Measurements from ENCODE around the gene TEN1. TPM values are rescaled to one million over a fixed set of nuclear protein-coding genes. Genes with fewer than 3 reads are reported as not detected.

The TEN1 gene
- total and polyA plus RNA-seq, 9 of the 15 experiments (the other 6 are each of a cell fraction or from before 2014, with no cell fraction given): 1.3 to 25.7 (median 10.1) TPM

DNA sequence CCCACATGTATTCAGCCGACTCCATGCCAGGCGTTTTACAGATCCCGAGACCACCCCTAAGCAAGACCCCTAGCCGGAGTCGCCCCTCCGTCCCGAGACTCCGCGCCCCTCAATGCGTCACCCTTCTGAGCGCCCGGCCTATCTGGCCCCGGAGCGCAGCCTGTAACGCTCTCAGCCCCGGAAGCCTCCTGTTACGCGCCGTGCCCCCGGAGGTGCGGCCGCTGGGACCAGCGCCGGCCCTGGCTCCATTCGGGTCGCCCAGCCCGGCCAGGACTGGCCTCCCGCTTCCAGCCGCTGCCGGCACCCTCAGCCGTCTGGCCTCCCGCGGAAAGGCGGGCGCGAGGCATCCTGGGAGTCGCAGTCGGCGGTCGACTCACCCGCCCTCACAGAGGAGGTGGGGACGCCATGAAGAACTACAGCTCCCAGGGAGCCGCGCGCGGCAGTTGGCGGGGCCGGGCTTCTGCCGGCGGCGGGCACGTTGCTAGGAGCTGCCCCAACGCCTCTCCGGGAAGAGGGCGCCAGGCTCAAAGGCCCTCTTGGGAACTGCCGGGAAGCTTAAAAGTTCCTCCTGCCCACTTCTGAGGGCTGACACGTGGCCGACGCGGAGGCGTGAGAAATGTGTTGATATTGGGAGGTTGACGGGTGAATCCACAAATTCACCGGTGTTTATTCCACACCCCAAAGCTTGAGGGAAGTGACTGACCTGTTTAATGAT, 38.2 kb upstream of the TEN1 start, which contains the start of gene FBF1 (continued):
- TF ChIP-seq HNRNPLL (IDR thresholded peaks at IDR 0.05; ENCODE audit: low read depth, low read length, poor library complexity, severe bottlenecking) (no peak), SMAD2 (IDR thresholded peaks at IDR 0.05; ENCODE audit: low read depth, low read length) (no peak), ZNF212 (CRISPR knock-in tag; IDR thresholded peaks at IDR 0.05) (no peak), ZNF197 (CRISPR knock-in tag; IDR thresholded peaks at IDR 0.05; ENCODE audit: low read depth) (0 out of 2 replicates have a peak, but pooled peaks have one; percentile 59), ZFPM2 (CRISPR knock-in tag; IDR thresholded peaks at IDR 0.05) (no peak), NR3C1 (CRISPR knock-in tag; IDR thresholded peaks at IDR 0.05) (peak; percentile 65; the same call in 1 of the 2 replicates), EHMT2 (IDR thresholded peaks at IDR 0.05) (no peak), WHSC1 (IDR thresholded peaks at IDR 0.05; ENCODE audit: low read length) (no peak), HDAC6 (IDR thresholded peaks at IDR 0.05; ENCODE audit: low read depth, low read length) (no peak), ZNF76 (CRISPR knock-in tag; IDR thresholded peaks at IDR 0.05; ENCODE audit: borderline replicate concordance) (0 out of 2 replicates have a peak, but pooled peaks have one; percentile 60), HDAC8 (tag; IDR thresholded peaks at IDR 0.05) (no peak), NCOA1 (IDR thresholded peaks at IDR 0.05; ENCODE audit: low read depth) (no peak), ESRRB (CRISPR knock-in tag; IDR thresholded peaks at IDR 0.05; ENCODE audit: borderline replicate concordance) (no peak), XRCC3 (IDR thresholded peaks at IDR 0.05) (no peak), ZNF644 (tag; IDR thresholded peaks at IDR 0.05; ENCODE audit: low read depth) (no peak), L3MBTL2 (IDR thresholded peaks at IDR 0.05) (peak; percentile 87), BMI1 (IDR thresholded peaks at IDR 0.05; ENCODE audit: low read length) (0 out of 2 replicates have a peak, but pooled peaks have one; percentile 43), ZNF124 (CRISPR knock-in tag; IDR thresholded peaks at IDR 0.05) (no peak), SRF (CRISPR knock-in tag; IDR thresholded peaks at IDR 0.05) (peak in 1 of 2 experiments; percentile 64; a peak in 3 of 4 replicates)
- TF ChIP-seq, protein P1, sequence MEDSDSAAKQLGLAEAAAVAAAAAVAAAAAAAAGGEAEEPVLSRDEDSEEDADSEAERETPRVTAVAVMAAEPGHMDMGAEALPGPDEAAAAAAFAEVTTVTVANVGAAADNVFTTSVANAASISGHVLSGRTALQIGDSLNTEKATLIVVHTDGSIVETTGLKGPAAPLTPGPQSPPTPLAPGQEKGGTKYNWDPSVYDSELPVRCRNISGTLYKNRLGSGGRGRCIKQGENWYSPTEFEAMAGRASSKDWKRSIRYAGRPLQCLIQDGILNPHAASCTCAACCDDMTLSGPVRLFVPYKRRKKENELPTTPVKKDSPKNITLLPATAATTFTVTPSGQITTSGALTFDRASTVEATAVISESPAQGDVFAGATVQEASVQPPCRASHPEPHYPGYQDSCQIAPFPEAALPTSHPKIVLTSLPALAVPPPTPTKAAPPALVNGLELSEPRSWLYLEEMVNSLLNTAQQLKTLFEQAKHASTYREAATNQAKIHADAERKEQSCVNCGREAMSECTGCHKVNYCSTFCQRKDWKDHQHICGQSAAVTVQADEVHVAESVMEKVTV (CRISPR knock-in tag; IDR thresholded peaks at IDR 0.05): no peak
- TF ChIP-seq, protein P2, sequence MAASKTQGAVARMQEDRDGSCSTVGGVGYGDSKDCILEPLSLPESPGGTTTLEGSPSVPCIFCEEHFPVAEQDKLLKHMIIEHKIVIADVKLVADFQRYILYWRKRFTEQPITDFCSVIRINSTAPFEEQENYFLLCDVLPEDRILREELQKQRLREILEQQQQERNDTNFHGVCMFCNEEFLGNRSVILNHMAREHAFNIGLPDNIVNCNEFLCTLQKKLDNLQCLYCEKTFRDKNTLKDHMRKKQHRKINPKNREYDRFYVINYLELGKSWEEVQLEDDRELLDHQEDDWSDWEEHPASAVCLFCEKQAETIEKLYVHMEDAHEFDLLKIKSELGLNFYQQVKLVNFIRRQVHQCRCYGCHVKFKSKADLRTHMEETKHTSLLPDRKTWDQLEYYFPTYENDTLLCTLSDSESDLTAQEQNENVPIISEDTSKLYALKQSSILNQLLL (CRISPR knock-in tag; IDR thresholded peaks at IDR 0.05; ENCODE audit: borderline replicate concordance): no peak
- TF ChIP-seq, protein P3, sequence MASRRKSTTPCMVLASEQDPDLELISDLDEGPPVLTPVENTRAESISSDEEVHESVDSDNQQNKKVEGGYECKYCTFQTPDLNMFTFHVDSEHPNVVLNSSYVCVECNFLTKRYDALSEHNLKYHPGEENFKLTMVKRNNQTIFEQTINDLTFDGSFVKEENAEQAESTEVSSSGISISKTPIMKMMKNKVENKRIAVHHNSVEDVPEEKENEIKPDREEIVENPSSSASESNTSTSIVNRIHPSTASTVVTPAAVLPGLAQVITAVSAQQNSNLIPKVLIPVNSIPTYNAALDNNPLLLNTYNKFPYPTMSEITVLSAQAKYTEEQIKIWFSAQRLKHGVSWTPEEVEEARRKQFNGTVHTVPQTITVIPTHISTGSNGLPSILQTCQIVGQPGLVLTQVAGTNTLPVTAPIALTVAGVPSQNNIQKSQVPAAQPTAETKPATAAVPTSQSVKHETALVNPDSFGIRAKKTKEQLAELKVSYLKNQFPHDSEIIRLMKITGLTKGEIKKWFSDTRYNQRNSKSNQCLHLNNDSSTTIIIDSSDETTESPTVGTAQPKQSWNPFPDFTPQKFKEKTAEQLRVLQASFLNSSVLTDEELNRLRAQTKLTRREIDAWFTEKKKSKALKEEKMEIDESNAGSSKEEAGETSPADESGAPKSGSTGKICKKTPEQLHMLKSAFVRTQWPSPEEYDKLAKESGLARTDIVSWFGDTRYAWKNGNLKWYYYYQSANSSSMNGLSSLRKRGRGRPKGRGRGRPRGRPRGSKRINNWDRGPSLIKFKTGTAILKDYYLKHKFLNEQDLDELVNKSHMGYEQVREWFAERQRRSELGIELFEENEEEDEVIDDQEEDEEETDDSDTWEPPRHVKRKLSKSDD (conservative IDR thresholded peaks at IDR 0.05; ENCODE audit: low read length): no peak
